HepG2 (cell line): ENCODE results near the gene PSEN2. TPM values are rescaled to one million over a fixed set of nuclear protein-coding genes. Genes with fewer than 3 reads are reported as not detected.

Experiments used
- BATF2 ChIP-seq: sonication (generic); formaldehyde crosslinking; IDR thresholded peaks from 2 replicates; pipeline ENCODE4 v1.8.0; 2022; ENCODE audit warnings: mild to moderate bottlenecking, missing genetic modification reagents, moderate library complexity
- CHCHD3 ChIP-seq: sonication (generic); formaldehyde crosslinking; IDR thresholded peaks from 2 replicates; pipeline ENCODE4 v1.8.0; 2022; ENCODE audit warnings: mild to moderate bottlenecking, missing genetic modification reagents, moderate library complexity
- KAT7 ChIP-seq: IDR thresholded peaks from 2 replicates; pipeline ENCODE4 v1.6.1; 2018; ENCODE audit warnings: borderline replicate concordance, missing compliant biosample characterization
- MTA3 ChIP-seq: sonication (generic); formaldehyde crosslinking; IDR thresholded peaks from 2 replicates; pipeline ENCODE4 v1.4.0; 2020; ENCODE audit warnings: missing genetic modification reagents
- NFKBIZ ChIP-seq: IDR thresholded peaks from 2 replicates; pipeline ENCODE4 v1.6.1; 2018; ENCODE audit warnings: missing genetic modification reagents, missing compliant biosample characterization
- RARA ChIP-seq: IDR thresholded peaks from 2 replicates; pipeline ENCODE4 v1.6.1; 2016; ENCODE audit warnings: missing genetic modification reagents, missing compliant biosample characterization
- RBM22 ChIP-seq: fragments of 200-400 bp; formaldehyde crosslinking; optimal IDR thresholded peaks from 2 replicates; pipeline ENCODE3; 2017; ENCODE audit warnings: mild to moderate bottlenecking, low read length, moderate library complexity
- SIN3A ChIP-seq: IDR thresholded peaks from 2 replicates; pipeline ENCODE4 v1.6.1; 2011; ENCODE audit warnings: low read depth, mild to moderate bottlenecking, control low read depth, low read length, borderline replicate concordance
- SMC3 ChIP-seq: IDR thresholded peaks from 2 replicates; pipeline ENCODE4 v1.6.1; 2011; ENCODE audit warnings: low read length, improper control_type of control experiment
- TBX2 ChIP-seq: sonication (generic); formaldehyde crosslinking; IDR thresholded peaks from 2 replicates; pipeline ENCODE4 v1.5.0; 2020; ENCODE audit warnings: missing genetic modification reagents, mild to moderate bottlenecking, borderline replicate concordance
- ZBTB37 ChIP-seq: sonication (generic); formaldehyde crosslinking; IDR thresholded peaks from 2 replicates; pipeline ENCODE4 v1.4.0; 2020; ENCODE audit warnings: mild to moderate bottlenecking, missing genetic modification reagents
- ZFP36L1 ChIP-seq: sonication (generic); formaldehyde crosslinking; IDR thresholded peaks from 2 replicates; pipeline ENCODE4 v1.8.0; 2022; ENCODE audit warnings: mild to moderate bottlenecking, missing genetic modification reagents, moderate library complexity
- ZFP36L2 ChIP-seq: sonication (generic); formaldehyde crosslinking; IDR thresholded peaks from 2 replicates; pipeline ENCODE4 v1.4.0; 2020; ENCODE audit warnings: missing genetic modification reagents
- ZKSCAN8 ChIP-seq: IDR thresholded peaks from 2 replicates; pipeline ENCODE4 v1.6.1; 2016; ENCODE audit warnings: borderline replicate concordance, missing genetic modification reagents, missing compliant biosample characterization
- ZNF276 ChIP-seq: sonication (generic); formaldehyde crosslinking; IDR thresholded peaks from 2 replicates; pipeline ENCODE4 v1.4.0; 2020; ENCODE audit warnings: mild to moderate bottlenecking, low read depth, missing genetic modification reagents
- ZNF547 ChIP-seq: sonication (generic); formaldehyde crosslinking; IDR thresholded peaks from 2 replicates; pipeline ENCODE4 v1.5.1; 2020; ENCODE audit warnings: mild to moderate bottlenecking, missing genetic modification reagents
- ZNF550 ChIP-seq: sonication (generic); formaldehyde crosslinking; IDR thresholded peaks from 2 replicates; pipeline ENCODE4 v1.4.0; 2020; ENCODE audit warnings: mild to moderate bottlenecking, missing genetic modification reagents, borderline replicate concordance
- polyA plus RNA-seq, 8 experiments: library from polyadenylated mRNA; depleted of rRNA in 3 of 8; stranded (reverse) in 7 of 8; unstranded in 1 of 8; fragments of >200 nt; fragmentation: Illumina TruSeq in 4 of 8; extraction: Trizol in 4 of 8; gene quantifications; 2 replicates each; pipeline versions ENCODE4 v1.2.1 to v1.2.3, GENCODE V29; 2011 to 2016; ENCODE audit warnings: low read depth in 4 of 8, missing spikeins in 1 of 8, mixed read lengths in 1 of 8; ENCODE audit not compliant: insufficient read depth in 1 of 8
- total RNA-seq, 5 experiments: library from RNA; depleted of rRNA; stranded (reverse); fragments of >200 nt; fragmentation: Illumina TruSeq; extraction: Trizol; gene quantifications; 2 replicates each; pipeline ENCODE4 v1.2.3, GENCODE V29; 2016; ENCODE audit warnings: low read depth in 1 of 5
- TF ChIP-seq, protein P1 (sequence below): sonication (generic); formaldehyde crosslinking; IDR thresholded peaks from 2 replicates; pipeline ENCODE4 v1.4.0; 2020; ENCODE audit warnings: mild to moderate bottlenecking, missing genetic modification reagents
- TF ChIP-seq, protein P2 (sequence below): sonication (generic); formaldehyde crosslinking; IDR thresholded peaks from 2 replicates; pipeline ENCODE4 v1.4.0; 2020; ENCODE audit warnings: low read depth, missing genetic modification reagents

Gene PSEN2
- total and polyA plus RNA-seq, 2 of the 13 experiments (the other 11 are each of a cell fraction or from before 2014, with no cell fraction given): 5.9 to 13.1 TPM

- TF ChIP-seq ZNF276 (CRISPR knock-in tag) (0 out of 2 replicates have a peak, but pooled peaks have one; percentile 38), SMC3 (no peak), NFKBIZ (CRISPR knock-in tag) (no peak), ZNF550 (CRISPR knock-in tag) (no peak), SIN3A (peak; percentile 92; the same call in 1 of the 2 replicates), RARA (0 out of 2 replicates have a peak, but pooled peaks have one; percentile 5), MTA3 (CRISPR knock-in tag) (no peak), RBM22 (no peak), KAT7 (peak; percentile 71; the same call in 1 of the 2 replicates), ZBTB37 (CRISPR knock-in tag) (no peak), BATF2 (CRISPR knock-in tag) (peak; percentile 82), TBX2 (CRISPR knock-in tag) (peak; percentile 77; the same call in 1 of the 2 replicates), CHCHD3 (CRISPR knock-in tag) (no peak), ZKSCAN8 (CRISPR knock-in tag) (no peak; the same call in 1 of the 2 replicates), ZFP36L2 (no peak), ZNF547 (no peak; the same call in 1 of the 2 replicates), ZFP36L1 (CRISPR knock-in tag) (peak; percentile 58; the same call in 1 of the 2 replicates)
- TF ChIP-seq, protein P1, sequence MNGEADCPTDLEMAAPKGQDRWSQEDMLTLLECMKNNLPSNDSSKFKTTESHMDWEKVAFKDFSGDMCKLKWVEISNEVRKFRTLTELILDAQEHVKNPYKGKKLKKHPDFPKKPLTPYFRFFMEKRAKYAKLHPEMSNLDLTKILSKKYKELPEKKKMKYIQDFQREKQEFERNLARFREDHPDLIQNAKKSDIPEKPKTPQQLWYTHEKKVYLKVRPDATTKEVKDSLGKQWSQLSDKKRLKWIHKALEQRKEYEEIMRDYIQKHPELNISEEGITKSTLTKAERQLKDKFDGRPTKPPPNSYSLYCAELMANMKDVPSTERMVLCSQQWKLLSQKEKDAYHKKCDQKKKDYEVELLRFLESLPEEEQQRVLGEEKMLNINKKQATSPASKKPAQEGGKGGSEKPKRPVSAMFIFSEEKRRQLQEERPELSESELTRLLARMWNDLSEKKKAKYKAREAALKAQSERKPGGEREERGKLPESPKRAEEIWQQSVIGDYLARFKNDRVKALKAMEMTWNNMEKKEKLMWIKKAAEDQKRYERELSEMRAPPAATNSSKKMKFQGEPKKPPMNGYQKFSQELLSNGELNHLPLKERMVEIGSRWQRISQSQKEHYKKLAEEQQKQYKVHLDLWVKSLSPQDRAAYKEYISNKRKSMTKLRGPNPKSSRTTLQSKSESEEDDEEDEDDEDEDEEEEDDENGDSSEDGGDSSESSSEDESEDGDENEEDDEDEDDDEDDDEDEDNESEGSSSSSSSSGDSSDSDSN (CRISPR knock-in tag): peak; percentile 69; the same call in 1 of the 2 replicates
- TF ChIP-seq, protein P2, sequence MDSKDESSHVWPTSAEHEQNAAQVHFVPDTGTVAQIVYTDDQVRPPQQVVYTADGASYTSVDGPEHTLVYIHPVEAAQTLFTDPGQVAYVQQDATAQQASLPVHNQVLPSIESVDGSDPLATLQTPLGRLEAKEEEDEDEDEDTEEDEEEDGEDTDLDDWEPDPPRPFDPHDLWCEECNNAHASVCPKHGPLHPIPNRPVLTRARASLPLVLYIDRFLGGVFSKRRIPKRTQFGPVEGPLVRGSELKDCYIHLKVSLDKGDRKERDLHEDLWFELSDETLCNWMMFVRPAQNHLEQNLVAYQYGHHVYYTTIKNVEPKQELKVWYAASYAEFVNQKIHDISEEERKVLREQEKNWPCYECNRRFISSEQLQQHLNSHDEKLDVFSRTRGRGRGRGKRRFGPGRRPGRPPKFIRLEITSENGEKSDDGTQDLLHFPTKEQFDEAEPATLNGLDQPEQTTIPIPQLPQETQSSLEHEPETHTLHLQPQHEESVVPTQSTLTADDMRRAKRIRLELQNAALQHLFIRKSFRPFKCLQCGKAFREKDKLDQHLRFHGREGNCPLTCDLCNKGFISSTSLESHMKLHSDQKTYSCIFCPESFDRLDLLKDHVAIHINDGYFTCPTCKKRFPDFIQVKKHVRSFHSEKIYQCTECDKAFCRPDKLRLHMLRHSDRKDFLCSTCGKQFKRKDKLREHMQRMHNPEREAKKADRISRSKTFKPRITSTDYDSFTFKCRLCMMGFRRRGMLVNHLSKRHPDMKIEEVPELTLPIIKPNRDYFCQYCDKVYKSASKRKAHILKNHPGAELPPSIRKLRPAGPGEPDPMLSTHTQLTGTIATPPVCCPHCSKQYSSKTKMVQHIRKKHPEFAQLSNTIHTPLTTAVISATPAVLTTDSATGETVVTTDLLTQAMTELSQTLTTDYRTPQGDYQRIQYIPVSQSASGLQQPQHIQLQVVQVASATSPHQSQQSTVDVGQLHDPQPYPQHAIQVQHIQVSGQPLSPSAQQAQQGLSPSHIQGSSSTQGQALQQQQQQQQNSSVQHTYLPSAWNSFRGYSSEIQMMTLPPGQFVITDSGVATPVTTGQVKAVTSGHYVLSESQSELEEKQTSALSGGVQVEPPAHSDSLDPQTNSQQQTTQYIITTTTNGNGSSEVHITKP (CRISPR knock-in tag): no peak
Measured at GRCh38 chr1:226940029-226940805, 69.8 kb downstream of the PSEN2 start, which contains the start of gene COQ8A (continued).
